OCI-LY1 (cell line): ENCODE results near the gene FXYD6.

ENCODE experiments used
- CTCF ChIP-seq: fragments of 200-600 bp; sonication (generic), shearing (Covaris generic); IDR thresholded peaks from 2 replicates; pipeline ENCODE4 v1.5.1; 2017; ENCODE audit warnings: mild to moderate bottlenecking, antibody characterized with exemption, low read length, moderate library complexity, mixed read lengths
- EZH2 ChIP-seq: fragments of 200-600 bp; sonication (generic), shearing (Covaris generic); IDR thresholded peaks from 2 replicates; pipeline ENCODE4 v1.8.0; 2017; ENCODE audit warnings: borderline replicate concordance, mixed run types, mild to moderate bottlenecking, antibody characterized with exemption, low read length, moderate library complexity, mixed read lengths

DNA sequence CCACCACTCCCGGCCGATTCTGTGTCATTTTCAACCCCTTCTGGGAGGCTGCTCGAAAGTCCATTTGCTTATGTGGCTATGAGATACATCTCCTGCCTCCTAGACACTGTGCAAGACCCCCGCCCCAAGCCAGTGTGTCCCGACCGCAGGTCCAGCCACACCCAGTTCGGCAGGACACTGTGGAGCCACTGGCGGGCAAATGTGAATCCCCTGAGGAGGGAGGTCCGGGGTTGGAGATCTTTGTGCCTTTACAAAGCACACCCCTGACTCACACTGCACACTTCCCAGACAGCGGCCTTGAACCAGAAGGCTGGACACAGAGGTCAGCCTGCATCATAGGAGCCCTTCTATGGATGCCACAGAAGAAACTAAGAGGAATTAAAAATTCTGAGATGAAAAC is 17.4 kb downstream of the FXYD6 start:
- no peak for TF ChIP-seq CTCF
- no peak for TF ChIP-seq EZH2
